GM19452 (cell line): Measurements from ENCODE around the gene NME4.
"Not testable (repeated sequence)": the region's sequence is repeated elsewhere in the genome, so short reads cannot be mapped to it uniquely, and the experiment has no call there.

ENCODE experiments used
- ATAC-seq: cut with Tn5 transposase; IDR thresholded peaks from one replicate; pipeline ENCODE4 v1.9.1; 2021; ENCODE audit not compliant: unreplicated experiment

NME4 gene

DNA sequence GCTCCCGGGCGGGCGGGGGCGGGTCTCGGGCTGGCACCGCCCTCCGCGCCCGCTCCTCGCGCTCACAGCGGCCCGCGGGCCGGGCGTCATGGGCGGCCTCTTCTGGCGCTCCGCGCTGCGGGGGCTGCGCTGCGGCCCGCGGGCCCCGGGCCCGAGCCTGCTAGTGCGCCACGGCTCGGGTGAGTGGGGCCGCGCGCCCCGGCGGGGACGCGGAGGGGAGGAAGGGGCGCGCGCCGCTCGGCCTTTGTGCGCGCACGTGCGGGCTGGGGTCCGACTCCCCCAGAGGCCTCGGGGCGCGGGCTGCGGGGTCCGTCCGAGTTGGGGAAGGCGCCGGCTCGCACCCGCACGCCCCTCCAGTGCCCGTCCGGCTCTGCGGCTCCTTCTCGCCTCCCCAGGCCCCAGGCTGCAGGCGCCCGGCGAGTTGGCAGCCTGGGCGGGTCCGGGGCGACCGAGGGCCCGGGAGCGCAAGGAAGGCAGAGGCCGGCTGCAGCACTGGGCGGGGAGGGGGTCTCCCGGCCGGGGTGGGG is at the start of gene NME4:
Gene NME4, plus strand, starts transcription at position 65 of the 527 bp plus-strand sequence. Its CDS starts 24 bp downstream, at position 89.
- no peak for ATAC-seq

DNA sequence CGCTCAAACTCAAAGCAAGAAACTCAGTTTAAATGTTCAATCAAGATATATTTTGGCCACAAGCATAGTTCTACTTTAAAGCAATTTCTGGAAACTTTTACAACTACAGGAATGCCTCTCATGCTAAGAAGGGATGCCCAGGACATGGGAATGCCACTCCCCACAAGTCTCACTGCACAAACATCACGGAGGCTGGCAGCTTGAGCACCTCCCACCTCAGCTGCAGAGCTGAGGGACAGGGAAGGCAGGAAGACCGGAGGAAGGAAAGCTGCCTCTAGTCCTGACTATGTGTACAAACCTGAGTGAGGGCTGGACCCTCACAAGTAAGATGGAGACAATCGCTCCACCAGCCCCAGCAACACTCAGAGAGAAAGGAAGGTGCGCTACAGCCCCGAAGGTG is 49.8 kb upstream of the NME4 start:
- no peak for ATAC-seq

DNA sequence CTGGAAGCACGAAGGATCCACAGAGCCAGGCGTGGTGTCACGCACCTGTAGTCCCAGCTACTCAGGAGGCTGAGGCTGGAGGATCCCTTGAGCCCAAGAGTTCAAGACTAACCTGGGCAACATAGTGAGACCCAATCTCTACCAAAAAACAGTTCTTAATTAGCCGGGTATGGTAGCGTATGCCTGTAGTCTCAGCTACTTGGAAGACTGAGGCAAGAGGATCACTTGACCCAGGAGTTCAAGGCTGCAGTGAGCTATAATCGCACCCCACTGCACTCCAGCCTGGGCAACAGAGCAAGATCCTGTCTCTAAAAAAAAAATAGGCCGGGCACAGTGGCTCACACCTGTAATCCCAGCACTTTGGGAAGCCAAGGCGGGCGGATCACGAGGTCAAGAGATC is 48.5 kb upstream of the NME4 start:
- not testable (repeated sequence) for ATAC-seq

DNA sequence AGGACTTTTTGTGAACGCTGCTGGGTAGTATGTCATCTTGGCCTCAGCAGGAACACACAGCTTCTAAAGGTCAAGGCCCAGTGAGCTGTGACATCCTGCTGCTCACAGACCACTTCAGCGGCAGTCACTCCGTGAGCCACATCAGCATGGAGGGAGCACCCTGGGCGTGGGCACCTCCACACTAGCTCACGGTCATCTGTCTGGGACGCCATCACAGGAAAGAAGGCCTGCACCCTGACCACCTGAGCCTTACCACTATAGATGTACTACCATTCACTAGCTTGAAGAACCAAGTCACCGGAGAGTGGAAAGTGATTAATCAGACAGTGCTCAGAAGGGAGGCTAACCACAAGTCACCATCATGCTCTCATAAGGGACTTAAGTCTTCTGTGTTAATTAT is 47.8 kb upstream of the NME4 start:
- peak; percentile 33 for ATAC-seq

DNA sequence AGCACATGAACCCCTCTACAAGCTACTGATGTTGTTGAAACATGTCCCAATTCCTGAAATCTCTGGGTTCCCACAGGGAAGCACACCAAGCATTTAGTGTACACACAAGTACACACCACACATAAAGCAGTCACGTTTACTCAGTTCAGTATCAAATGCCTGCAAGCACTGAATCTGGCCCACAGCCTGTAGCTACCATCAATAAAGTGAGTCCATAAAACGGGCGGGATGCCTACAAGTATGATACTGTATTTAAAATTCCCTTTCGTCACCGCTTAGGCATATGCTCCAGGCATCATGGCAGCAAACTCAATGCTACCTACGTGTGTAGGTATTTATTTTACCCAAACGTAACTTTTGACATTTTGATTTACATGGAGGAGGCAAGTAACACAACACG is 46.8 kb upstream of the NME4 start:
- no peak for ATAC-seq

DNA sequence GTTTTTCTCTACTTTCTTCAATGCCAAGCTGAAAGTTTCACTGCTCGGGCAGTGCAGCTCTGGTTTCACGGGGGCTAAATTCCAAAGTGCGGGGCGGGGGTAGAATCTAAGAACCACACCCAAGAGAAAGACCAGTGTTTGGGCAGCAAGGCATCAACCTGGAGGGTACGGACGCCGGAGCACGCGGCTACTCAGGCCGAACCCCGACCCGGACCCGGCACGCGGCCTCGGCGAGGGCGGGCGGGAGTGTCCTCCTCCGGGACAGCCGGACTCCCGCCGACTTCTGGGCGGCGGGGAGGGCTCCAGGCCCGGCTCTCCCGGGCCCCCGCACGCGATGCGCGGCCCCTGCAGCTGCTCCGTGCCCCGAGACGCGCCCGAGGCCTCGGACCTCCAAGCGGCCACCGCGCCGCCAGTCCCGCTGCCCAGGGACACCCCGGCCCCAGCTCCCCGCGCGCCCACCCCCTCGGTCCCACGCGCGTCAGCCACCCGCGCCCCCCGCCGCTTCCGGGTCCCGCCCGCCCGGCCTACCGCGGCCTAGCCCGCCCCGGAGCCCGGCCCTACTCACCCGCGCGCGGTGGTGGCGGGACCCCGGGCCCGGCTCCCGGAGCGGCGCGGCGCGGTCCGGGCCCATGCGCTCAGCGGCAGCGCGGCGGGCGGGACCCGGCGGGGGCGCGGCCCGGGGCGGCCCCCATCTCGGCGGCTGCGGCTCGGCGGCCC is 45.0 kb upstream of the NME4 start:
- ATAC-seq: peak; percentile 20

DNA sequence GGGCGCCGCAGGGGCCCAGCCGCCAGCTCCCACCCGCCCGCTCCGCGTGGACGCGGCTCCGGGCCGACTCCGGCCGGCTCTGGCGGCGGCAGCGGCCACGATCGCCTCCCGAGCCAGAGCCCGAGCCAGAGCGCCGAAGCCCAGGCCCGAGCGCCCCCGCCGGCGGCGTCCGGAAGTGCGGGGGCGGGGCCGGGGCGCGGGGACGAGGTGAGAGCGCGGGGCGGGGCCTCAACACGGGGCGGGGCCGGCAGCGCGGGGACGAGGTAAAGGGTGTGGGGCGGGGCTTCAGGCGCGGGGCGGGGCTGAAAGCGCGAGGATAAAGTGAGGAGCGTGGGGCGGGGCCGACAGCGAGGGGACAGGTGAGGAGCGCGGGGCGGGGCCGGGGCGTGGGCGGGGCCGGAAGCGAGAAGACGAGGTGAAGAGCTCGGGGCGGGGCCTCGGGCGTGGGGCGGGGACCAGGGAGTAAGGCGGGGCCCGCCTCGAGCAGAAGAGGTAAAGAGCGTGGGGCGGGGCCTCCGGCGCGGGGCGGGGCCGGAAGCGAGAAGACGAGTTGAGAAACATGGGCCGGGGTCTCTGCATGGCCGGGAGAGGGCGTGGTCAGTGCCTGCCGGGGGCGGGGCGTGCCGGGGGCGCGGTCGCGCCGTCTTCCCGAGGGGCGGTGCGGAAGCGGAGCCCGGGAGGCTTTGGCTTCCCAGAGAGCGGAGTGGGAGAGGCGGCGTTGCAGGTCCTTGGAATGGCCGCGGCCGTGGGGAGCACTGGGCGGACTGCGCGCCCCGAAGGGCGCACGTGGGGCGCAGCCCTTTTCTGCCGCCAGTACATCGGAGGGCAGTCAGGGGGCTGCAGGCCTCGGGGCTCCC is 44.2 kb upstream of the NME4 start, which contains the start of gene AXIN1:
Gene AXIN1, minus strand, starts transcription at position 177 of the 857 bp plus-strand sequence. CDS start 5,698 bp downstream, outside the sequence.
- ATAC-seq: peak; percentile 51

DNA sequence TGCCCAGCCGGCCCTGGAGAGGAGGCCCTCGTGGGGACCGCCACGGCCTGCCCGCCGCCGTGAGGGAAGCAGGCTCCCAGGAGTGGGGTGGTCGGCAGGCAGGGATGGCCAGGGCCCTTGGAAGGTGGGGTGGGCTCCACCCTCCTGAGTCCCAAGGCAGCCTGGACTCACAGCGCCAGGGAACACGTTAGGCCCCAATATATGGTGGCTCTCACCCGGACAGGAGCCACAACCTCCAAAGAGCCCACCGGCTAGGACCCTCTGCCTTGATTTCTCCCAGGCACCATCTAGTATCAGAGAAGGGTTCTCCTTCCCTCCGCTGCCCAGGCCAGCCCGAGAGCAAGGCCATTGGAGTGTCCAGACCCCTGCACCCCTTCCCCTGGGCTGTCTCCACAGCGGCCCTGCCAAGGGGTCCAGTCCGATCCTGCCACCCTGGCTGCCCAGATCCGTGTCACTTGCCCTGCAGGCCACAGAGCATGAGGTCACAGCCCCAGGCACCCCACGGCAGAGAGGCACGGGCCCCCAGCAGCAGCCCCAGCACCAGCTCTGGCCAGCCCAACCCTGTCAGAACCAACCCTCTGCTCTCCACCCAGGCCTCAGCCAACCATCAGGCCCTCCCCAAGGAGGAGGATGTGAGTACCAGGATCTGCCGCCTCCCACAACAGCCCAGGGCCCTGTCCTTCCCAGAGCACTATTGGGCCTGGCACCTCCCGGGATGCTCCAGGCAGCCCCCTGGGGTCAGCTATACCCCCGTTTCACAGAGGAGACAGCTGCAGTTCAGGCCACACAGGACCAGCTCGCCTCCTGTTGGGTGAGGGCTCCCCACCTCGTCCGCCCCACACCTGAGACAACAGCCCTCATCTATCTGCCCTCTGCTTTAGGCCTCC is 43.4 kb upstream of the NME4 start:
- no peak for ATAC-seq

DNA sequence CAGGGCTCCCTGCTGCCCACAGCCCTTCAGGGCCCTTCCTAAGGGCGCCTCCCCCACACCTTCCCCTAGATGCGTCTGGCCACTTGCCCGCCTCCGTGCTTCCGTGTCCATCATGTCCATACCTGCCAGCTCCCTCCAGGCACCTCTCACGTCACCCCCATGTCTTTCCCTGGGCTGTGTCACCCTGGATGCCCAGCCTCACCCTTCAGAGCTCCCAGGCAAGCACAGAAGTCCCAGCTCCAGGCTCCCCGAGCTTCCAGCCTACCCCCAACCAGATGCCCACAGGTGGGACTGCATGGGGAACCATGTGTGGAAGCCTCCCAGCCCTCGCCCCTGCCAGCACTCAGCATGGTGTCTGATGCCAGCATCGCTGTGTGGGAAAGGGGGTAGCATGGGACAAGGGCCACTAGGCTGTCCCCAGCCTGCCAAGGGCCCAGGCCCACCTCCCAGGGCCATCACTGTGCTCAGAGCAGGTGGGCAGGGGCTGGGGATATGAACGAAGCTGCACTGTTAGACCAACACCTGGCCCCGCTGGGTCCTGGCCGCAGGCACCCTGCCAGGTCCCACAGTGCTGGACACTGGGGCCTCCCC is 42.6 kb upstream of the NME4 start:
- no peak for ATAC-seq

DNA sequence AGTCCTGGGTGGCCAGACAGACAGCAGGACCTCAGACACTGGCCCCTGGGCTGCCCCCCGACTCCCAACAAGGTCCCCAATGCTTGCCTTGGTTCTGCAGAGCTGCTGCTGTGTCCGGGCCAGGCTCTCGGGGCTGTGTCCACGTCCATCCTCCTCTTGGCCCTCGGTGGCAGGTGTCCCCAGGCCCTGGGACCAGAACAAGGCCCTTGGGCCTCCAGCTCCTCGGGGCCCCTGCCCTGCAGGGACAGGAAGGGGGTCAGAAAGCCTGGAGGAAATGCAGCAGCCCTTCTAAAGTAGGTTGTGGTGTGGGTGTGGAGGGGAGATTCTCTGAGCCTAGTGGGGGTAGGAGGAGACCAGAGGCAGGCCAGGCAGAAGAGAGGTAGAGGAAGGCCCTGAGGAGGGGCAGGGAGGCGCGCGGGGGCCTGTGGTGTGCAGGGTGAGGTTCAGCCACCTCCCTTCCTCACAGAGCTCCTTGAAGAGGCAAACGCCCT is 42.0 kb upstream of the NME4 start:
- no peak for ATAC-seq

DNA sequence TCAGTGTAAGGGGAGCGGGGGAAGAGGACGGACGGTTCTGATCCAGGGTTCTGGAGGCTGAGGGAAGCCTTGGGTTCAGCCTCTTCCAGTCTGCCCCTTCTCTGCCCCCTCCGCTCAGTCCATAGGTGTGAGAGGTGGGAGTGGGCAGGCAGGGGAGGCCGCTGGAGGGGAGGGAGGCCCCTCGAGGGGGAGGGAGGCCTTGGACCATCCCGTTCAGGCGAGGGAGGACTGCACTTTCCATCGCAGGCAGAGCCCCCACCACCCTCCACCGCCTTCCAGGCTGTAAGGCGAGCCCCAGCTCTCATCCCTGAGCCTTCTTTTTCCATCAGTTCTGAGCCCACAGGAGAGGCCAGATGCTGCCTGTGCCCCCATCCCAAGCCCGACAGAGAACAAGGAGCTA is 40.3 kb upstream of the NME4 start:
- ATAC-seq: no peak

DNA sequence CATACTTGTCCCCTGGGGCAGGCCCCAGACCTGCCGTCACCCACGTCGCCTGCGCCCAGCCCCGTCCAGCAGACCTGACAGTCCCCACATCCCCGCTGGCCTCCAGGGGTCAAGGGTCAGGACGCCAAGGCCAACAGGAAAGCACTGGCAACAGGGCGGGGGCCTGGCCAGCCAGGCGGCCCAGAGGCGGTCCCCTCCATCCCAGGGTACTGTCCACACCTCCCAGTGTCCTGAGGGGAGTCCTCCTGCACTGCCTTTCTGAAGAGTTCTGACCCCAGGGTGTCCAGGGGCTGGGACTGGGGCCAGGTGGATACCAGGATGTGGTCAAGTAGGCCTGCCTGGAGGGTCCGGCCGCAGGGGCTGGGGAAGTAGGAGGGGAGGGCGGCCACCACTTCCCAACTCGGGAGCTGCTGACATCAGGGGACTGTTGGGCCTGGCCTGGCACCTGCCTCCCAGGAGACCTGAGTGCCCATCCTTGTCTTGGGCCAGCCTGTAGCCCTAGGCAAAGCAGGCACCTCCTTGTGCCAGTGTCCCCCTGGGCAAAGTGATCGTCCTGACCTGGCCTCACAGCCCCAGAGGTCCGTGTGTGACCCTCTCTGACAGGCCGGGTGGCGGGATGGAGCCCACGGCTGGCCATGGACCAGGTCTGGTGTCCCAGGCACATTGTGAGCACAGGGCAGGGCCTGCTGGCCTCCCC is 37.8 kb upstream of the NME4 start:
- no peak for ATAC-seq

DNA sequence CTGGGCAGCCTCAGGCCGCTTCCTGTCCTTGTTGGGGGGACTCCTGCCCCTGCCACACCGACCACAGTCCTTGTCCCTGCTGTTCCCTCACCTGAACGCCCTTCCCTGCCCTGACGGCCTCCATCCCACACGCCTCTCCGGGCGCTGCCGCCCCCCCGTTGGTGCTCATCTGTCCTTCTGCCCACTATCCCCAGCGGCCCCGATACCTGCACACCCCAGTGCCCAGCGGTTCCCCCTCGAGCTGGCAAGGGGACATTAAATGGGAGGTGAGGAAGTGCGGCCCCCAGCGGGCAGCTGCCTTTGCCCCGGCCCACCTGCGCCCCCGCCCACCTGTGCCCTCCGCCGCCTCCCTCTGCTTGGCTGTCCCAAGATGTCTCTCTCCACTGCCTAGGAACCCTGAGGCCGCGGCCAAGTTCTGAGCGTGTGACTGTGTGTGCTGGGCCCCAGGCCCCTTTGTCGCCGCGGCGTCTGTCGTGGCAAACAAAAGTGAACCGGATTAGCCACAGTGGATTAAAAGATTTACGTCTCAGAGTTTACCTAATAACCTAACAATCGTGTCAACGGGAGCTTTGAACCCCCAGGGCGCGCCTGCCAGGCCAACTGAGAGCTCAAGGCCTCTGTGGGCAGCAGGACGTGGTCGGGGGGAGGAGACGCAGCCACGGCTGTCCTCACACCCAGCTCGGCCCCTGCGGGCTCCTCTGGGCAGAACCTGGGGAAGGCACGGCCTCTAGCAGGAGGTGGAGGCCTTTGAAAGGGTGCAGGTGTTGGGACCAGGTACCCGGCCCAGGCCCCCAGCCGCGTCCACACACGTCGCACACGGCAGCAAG is 36.9 kb upstream of the NME4 start:
- ATAC-seq: no peak

DNA sequence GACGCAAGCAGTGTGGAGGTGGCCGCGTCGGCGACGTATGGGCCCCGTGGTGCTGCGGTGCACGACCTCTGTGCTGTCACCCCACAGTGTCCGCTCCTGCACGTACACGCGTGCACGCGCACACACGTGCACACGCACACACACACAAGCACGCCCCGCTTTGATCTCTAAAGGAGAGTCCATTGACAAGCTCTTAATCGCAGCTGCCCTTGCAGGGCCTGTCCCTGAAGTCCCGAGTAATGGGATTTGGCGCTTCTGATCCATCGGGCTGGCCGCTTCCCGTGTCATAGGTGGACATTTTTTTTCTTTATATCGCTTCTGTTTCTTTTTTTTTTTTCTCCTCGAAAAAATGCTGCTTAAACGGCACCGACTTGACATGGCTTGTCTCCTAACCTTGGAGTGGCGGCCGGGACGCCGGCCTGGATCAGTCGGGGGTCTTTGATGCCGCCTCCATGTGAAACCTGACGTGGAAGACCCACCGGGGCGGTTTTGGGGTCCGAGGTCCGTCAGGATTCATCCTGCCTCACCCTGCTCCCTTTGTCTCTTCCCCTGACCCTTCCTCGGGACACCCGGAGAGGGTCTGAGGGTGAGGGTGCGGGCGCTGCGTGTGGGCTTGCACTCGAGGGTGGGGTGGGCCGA is 36.2 kb upstream of the NME4 start:
- ATAC-seq: no peak

DNA sequence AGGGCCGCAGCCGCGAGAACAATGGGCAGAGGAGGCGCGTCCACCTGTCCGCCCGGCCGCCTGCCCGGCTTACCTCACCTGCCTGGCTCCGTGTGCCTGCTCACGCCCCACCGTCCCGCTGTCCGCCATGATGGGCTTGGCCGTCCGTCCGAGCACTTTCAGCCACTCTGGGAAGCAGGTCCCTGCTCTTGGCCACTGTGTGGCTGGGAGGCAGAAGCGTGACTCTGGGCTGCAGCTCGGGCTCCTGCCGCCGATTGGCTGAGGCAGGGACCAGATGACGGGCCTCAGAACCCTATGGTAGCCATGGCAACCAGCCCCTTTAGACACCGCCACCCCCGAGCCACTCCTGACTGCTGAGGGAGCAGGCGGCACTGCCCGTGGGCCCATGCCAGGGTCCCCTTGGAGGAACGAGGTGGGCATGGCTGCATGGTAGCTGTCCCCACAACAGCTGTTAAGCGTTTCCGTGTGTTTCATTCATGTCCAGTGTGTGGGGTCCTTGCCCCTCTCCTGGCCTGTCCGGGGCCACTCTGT is 35.6 kb upstream of the NME4 start:
- no peak for ATAC-seq

DNA sequence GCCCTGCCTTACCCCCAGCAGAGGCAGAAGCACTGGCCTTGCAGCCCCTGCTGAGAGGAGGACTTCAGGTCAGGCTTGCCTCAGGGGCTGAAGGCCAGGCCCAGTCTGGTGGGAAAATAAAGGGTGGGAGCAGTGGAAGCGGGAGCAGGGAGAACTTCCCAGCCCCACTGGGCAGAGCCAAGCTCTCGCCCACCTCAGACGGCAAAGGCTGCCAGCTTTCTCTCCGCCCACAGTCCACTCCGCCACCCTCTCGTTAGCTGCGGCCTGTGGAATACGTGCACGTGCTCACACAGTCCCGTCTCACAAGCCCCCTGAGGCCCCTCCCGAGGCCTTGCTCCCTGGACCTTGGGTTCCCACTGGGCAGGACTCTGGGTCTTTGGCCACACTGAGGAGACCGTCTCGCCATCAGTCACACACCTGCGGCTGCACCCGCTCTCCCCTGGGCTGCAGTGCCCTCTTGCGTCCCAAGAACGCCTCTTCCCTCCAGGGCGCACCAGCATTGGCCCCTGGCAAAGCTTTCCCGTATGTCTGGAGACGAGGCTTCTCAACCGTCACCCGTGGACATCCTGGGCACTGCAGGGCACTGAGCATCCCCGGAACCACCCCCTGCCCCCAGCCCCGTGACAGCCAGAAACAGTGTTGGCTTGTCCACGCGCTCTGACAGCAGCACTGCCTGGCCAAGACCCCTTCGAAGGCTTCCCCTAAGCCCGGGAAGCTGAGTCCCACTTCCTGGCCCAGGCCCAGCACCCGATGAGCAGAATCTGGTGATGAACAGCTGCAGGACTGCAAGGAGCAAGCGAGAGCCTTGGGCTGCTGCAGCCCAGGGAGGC is 34.9 kb upstream of the NME4 start:
- no peak for ATAC-seq

DNA sequence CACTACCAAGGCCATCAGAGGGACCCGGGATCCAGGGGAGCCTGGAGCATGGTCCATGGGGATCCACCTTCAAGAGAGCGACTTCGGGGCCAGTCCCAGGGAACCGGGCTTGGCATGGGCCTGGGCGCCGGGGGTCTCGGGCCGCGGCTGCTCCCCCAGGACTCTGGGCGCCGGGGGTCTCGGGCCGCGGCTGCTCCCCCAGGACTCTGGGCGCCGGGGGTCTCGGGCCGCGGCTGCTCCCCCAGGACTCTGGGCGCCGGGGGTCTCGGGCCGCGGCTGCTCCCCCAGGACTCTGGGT is 34.3 kb upstream of the NME4 start:
- not testable (repeated sequence) for ATAC-seq
